ENCODE measurements around the gene SP7.

DNA sequence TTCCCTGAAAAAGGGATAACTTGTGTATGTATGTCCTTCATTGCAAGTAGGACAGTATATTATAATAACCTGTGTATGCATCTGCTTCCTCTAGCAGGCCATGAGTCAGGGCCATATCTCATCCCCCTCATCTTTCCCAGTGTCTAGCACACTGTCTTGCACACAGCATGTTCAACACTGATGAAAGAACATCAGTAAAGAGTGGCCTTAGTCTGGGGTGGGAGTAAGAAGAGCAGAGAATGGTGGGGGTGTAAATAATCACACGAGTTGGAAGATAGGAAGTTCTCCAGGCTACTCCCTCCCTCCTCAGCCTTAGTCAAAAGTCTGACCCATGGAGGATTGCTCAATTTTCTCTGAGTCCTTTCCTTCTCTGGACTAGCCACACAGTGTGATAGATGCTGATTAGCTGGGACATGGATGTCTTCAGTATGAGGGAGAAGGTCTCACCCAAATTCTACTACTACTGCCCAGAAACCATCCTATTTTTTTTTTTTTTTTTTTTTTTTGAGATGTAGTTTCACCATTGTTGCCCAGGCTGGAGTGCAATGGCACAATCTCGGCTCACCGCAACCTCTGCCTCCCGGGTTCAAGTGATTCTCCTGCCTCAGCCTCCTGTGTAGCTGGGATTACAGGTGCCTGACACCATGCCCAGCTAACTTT lies 29.2 kb upstream of the SP7 start:
- TF ChIP-seq POLR2AphosphoS5 (IDR thresholded peaks at IDR 0.05; ENCODE audit: low read depth, low read length) (no peak), TAF1 (IDR thresholded peaks at IDR 0.05; ENCODE audit: borderline replicate concordance, low read depth, low read length) (no peak), POLR2A (IDR thresholded peaks at IDR 0.05; ENCODE audit: low read depth, low read length) (no peak)

All from GM12892 (cell line).